Stimulated activated CD4-positive, alpha-beta T cell treated with anti-CD3 and anti-CD28 coated beads, TNF-alpha, amount 100 ng/mL, for 4 hours (primary cell): ENCODE results near the gene TMEM63A.

ENCODE experiments used
- DNase-seq, 3 experiments: peaks; one replicate each; pipeline ENCODE4 v3.0.0-alpha.2; 2020; ENCODE audit warnings: low read depth in 3 of 3

TMEM63A gene

GRCh38 chr1:225866981-225867380 lies 15.2 kb downstream of the TMEM63A start:
- no peak for DNase-seq

- DNase-seq, result peak; percentile 50 to 63 (median 61)
Measured at GRCh38 chr1:225866061-225866837, 15.9 kb downstream of the TMEM63A start.

GRCh38 chr1:225865514-225865913 lies 16.7 kb downstream of the TMEM63A start:
- DNase-seq, result no peak

GRCh38 chr1:225863167-225863566 lies 19.0 kb downstream of the TMEM63A start:
- DNase-seq, result no peak

GRCh38 chr1:225862581-225862950 lies 19.6 kb downstream of the TMEM63A start:
- no peak for DNase-seq

GRCh38 chr1:225861834-225862580 lies 20.2 kb downstream of the TMEM63A start:
- no peak for DNase-seq

GRCh38 chr1:225860876-225861441 lies 21.2 kb downstream of the TMEM63A start:
- DNase-seq, result no peak

- DNase-seq, result no peak
Measured at GRCh38 chr1:225860107-225860506, 22.1 kb downstream of the TMEM63A start.

- DNase-seq, result no peak
Measured at GRCh38 chr1:225859151-225859550, 23.0 kb downstream of the TMEM63A start.

GRCh38 chr1:225857256-225857655 lies 24.9 kb downstream of the TMEM63A start:
- DNase-seq, result no peak

- no peak for DNase-seq
Measured at GRCh38 chr1:225855503-225856300, 26.5 kb downstream of the TMEM63A start.

GRCh38 chr1:225853441-225853840 lies 28.7 kb downstream of the TMEM63A start:
- DNase-seq, result no peak

GRCh38 chr1:225852413-225853124 lies 29.6 kb downstream of the TMEM63A start:
- no peak for DNase-seq

- DNase-seq, result no peak
Measured at GRCh38 chr1:225851805-225852204, 30.4 kb downstream of the TMEM63A start.

GRCh38 chr1:225850370-225850769 lies 31.8 kb downstream of the TMEM63A start:
- DNase-seq, result no peak

GRCh38 chr1:225849925-225850324 lies 32.3 kb downstream of the TMEM63A start:
- no peak for DNase-seq

- no peak for DNase-seq
Measured at GRCh38 chr1:225848030-225848955, 33.9 kb downstream of the TMEM63A start.

GRCh38 chr1:225847610-225848009 lies 34.6 kb downstream of the TMEM63A start:
- no peak for DNase-seq

- no peak for DNase-seq
Measured at GRCh38 chr1:225846331-225847310, 35.6 kb downstream of the TMEM63A start.
